ENCODE measurements around the gene KCNJ12.
"Not testable (repeated sequence)": the region's sequence is repeated elsewhere in the genome, so short reads cannot be mapped to it uniquely, and the experiment has no call there.

DNA sequence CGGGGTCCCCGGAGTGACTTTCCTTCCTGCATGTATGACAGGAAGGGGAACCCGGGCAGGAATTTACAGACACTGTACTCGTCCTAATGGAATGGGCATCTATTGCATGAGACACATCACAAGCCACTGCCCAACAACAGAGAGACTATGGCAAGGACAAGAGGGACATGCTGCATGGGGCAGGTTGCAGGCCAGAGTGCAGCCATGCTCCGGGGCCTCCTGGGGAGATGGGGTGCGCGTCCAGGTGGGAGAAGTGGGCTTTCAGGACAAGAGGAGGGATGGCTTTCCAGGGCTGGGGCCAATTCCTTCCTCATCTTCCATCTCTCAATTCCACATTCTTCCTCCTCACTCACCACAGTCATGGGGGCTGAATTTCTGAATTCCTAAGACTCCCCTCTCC is 60.3 kb downstream of the KCNJ12 start:
- TF ChIP-seq, protein P1, sequence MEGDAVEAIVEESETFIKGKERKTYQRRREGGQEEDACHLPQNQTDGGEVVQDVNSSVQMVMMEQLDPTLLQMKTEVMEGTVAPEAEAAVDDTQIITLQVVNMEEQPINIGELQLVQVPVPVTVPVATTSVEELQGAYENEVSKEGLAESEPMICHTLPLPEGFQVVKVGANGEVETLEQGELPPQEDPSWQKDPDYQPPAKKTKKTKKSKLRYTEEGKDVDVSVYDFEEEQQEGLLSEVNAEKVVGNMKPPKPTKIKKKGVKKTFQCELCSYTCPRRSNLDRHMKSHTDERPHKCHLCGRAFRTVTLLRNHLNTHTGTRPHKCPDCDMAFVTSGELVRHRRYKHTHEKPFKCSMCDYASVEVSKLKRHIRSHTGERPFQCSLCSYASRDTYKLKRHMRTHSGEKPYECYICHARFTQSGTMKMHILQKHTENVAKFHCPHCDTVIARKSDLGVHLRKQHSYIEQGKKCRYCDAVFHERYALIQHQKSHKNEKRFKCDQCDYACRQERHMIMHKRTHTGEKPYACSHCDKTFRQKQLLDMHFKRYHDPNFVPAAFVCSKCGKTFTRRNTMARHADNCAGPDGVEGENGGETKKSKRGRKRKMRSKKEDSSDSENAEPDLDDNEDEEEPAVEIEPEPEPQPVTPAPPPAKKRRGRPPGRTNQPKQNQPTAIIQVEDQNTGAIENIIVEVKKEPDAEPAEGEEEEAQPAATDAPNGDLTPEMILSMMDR (conservative IDR thresholded peaks at IDR 0.05 in 1 of 2, IDR thresholded peaks at IDR 0.05 in 1 of 2; ENCODE audit: extremely low read depth in 1 of 2, insufficient read depth in 1 of 2, low read depth in 1 of 2, low read length in 2 of 2): not testable (repeated sequence)
- TF ChIP-seq EZH2 (IDR thresholded peaks at IDR 0.05; ENCODE audit: borderline replicate concordance, low read length): not testable (repeated sequence)
